Neural cell (in vitro differentiated cells): ENCODE results near the gene GLA. TPM values are rescaled to one million over a fixed set of nuclear protein-coding genes. Genes with fewer than 3 reads are reported as not detected.

ENCODE experiments used
- H2AFZ ChIP-seq: fragments of 200-600, 300-800 bp; sonication (generic), shearing (Covaris generic); 2 replicates; pipeline ENCODE4 v1.6.0; 2014; ENCODE audit warnings: low read depth, mild to moderate bottlenecking, antibody characterized with exemption, low read length, moderate library complexity
- H3F3A ChIP-seq: fragments of 200-600 bp; shearing (Covaris generic); 2 replicates; pipeline ENCODE4 v1.6.1; 2016; ENCODE audit warnings: mild to moderate bottlenecking, moderate library complexity, mixed read lengths, antibody characterized with exemption, low read length; ENCODE audit not compliant: insufficient read depth, poor library complexity, severe bottlenecking
- H3K27ac ChIP-seq: fragments of 200-600, 300-800 bp; sonication (generic), shearing (Covaris generic); 2 replicates; pipeline ENCODE4 v1.5.1; 2014; ENCODE audit warnings: mild to moderate bottlenecking, low read length, moderate library complexity
- H3K27me3 ChIP-seq: fragments of 300-800, 200-600 bp; sonication (generic), shearing (Covaris generic); 2 replicates; pipeline ENCODE4 v1.6.0; 2014; ENCODE audit warnings: mild to moderate bottlenecking, low read depth, low read length, moderate library complexity; ENCODE audit not compliant: insufficient read depth
- H3K36me3 ChIP-seq: fragments of 300-800, 200-600 bp; sonication (generic), shearing (Covaris generic); 2 replicates; pipeline ENCODE4 v1.5.1; 2014; ENCODE audit warnings: mild to moderate bottlenecking, antibody characterized with exemption, low read length, moderate library complexity; ENCODE audit not compliant: insufficient read depth
- H3K4me2 ChIP-seq: fragments of 300-800, 200-600 bp; sonication (generic), shearing (Covaris generic); 2 replicates; pipeline ENCODE4 v1.6.0; 2014; ENCODE audit warnings: mild to moderate bottlenecking, low read length
- H3K4me3 ChIP-seq: fragments of 300-800, 200-600 bp; sonication (generic), shearing (Covaris generic); 2 replicates; pipeline ENCODE4 v1.5.1; 2014; ENCODE audit warnings: mild to moderate bottlenecking, low read length, moderate library complexity
- H3K79me2 ChIP-seq: fragments of 200-600 bp; shearing (Covaris generic); replicated peaks from 2 replicates; pipeline ENCODE4 v1.6.0; 2014; ENCODE audit warnings: mild to moderate bottlenecking, low read length, moderate library complexity; ENCODE audit not compliant: insufficient read depth
- H3K9ac ChIP-seq: fragments of 300-800, 200-600 bp; sonication (generic), shearing (Covaris generic); 2 replicates; pipeline ENCODE4 v1.6.1; 2016; ENCODE audit warnings: mild to moderate bottlenecking, low read length, mixed read lengths
- H3K9me2 ChIP-seq: fragments of 200-600 bp; shearing (Covaris generic); 2 replicates; pipeline ENCODE4 v1.6.1; 2016; ENCODE audit warnings: mild to moderate bottlenecking, low read length, mixed read lengths; ENCODE audit not compliant: insufficient read depth
- H3K9me3 ChIP-seq: fragments of 200-600, 300-800 bp; sonication (generic), shearing (Covaris generic); 2 replicates; pipeline ENCODE4 v1.6.1; 2016; ENCODE audit warnings: mild to moderate bottlenecking, mixed run types, low read length, moderate library complexity, mixed read lengths
- H4K20me1 ChIP-seq: fragments of 200-600 bp; shearing (Covaris generic); 2 replicates; pipeline ENCODE4 v1.6.1; 2016; ENCODE audit warnings: mild to moderate bottlenecking, mixed run types; ENCODE audit not compliant: insufficient read depth
- CTCF ChIP-seq: fragments of 450-650 bp; IDR thresholded peaks from 2 replicates; pipeline ENCODE4 v1.5.1; 2014; ENCODE audit warnings: antibody characterized with exemption, mild to moderate bottlenecking, moderate library complexity; ENCODE audit not compliant: poor library complexity, severe bottlenecking
- EP300 ChIP-seq: fragments of 450-650 bp; conservative IDR thresholded peaks from 2 replicates; pipeline ENCODE4 v1.6.1; 2014; ENCODE audit warnings: antibody characterized with exemption, mild to moderate bottlenecking, moderate library complexity; ENCODE audit not compliant: poor library complexity, severe bottlenecking
- EZH2 ChIP-seq: fragments of 200-600, 300-800 bp; shearing (Covaris generic), sonication (generic); IDR thresholded peaks from 2 replicates; pipeline ENCODE4 v1.6.1; 2014; ENCODE audit warnings: antibody characterized with exemption, low read length, borderline replicate concordance, mild to moderate bottlenecking; ENCODE audit not compliant: insufficient read depth, poor library complexity, severe bottlenecking
- MXI1 ChIP-seq: fragments of 450-650 bp; conservative IDR thresholded peaks from 2 replicates; pipeline ENCODE4 v1.6.1; 2014; ENCODE audit warnings: antibody characterized with exemption, mild to moderate bottlenecking; ENCODE audit not compliant: poor library complexity, severe bottlenecking
- POLR2AphosphoS5 ChIP-seq: IDR thresholded peaks from 2 replicates; pipeline ENCODE4 v1.6.1; 2012
- RAD21 ChIP-seq: fragments of 450-650 bp; conservative IDR thresholded peaks from 2 replicates; pipeline ENCODE4 v1.6.1; 2014; ENCODE audit warnings: antibody characterized with exemption, mild to moderate bottlenecking, moderate library complexity
- REST ChIP-seq: IDR thresholded peaks from 2 replicates; pipeline ENCODE4 v1.6.1; 2012; ENCODE audit warnings: borderline replicate concordance
- SMC3 ChIP-seq: fragments of 450-650 bp; conservative IDR thresholded peaks from 2 replicates; pipeline ENCODE4 v1.6.1; 2014; ENCODE audit warnings: antibody characterized with exemption, mild to moderate bottlenecking, moderate library complexity; ENCODE audit not compliant: poor library complexity
- TAF1 ChIP-seq: IDR thresholded peaks from 2 replicates; pipeline ENCODE4 v1.6.1; 2012; ENCODE audit warnings: low read depth
- polyA plus RNA-seq: library from polyadenylated mRNA; depleted of rRNA; stranded (reverse); fragments of >200 nt; gene quantifications from 2 replicates; pipeline ENCODE4 v1.2.3, GENCODE V29; 2014

GLA gene
- polyA plus RNA-seq, 1 donor from 2014 or later = 39.0 TPM

- Histone ChIP-seq H3K9me2 (no peaks in the 10 kb centered on the region), H3K27ac (no peak overlapping the region), H3K4me3 (no peak overlapping the region), H2AFZ (no peak overlapping the region), H3K4me2 (no peak overlapping the region), H3K9me3 (no peaks in the 10 kb centered on the region), H3K36me3 (no peaks in the 10 kb centered on the region), H3F3A (no peaks in the 10 kb centered on the region), H3K27me3 (no peaks in the 10 kb centered on the region), H3K9ac (no peak overlapping the region), H3K79me2 (no peaks in the 10 kb centered on the region), H4K20me1 (no peaks in the 10 kb centered on the region)
- TF ChIP-seq SMC3 (no peak), RAD21 (no peak), REST (no peak), POLR2AphosphoS5 (no peak), TAF1 (no peak), EZH2 (no peak), EP300 (no peak), CTCF (no peak), MXI1 (no peak)
These were observed 7.9 kb downstream of the GLA start for GRCh38 chrX:101399825-101400224.

- no peaks in the 10 kb centered on the region for H3K27me3 ChIP-seq
- TF ChIP-seq CTCF (no peak), MXI1 (no peak), EP300 (no peak), EZH2 (no peak), REST (no peak), SMC3 (no peak), POLR2AphosphoS5 (no peak), TAF1 (no peak), RAD21 (no peak)
- no peak overlapping the region for H3K4me3 ChIP-seq
- H3F3A ChIP-seq = no peaks in the 10 kb centered on the region
- no peak overlapping the region for H3K9ac ChIP-seq
- H4K20me1 ChIP-seq = no peaks in the 10 kb centered on the region
- H3K27ac ChIP-seq = no peak overlapping the region
- H3K79me2 ChIP-seq = no peaks in the 10 kb centered on the region
- no peak overlapping the region for H3K4me2 ChIP-seq
- no peaks in the 10 kb centered on the region for H3K36me3 ChIP-seq
- no peaks in the 10 kb centered on the region for H3K9me3 ChIP-seq
- no peaks in the 10 kb centered on the region for H3K9me2 ChIP-seq
- H2AFZ ChIP-seq = no peak overlapping the region
These were observed 9.0 kb downstream of the GLA start for GRCh38 chrX:101398694-101399093.
